GM13976 (cell line): ENCODE results near the gene KRTAP6-2.

Source experiments
- DNase-seq: peaks from one replicate; pipeline ENCODE4 v3.0.0; 2012; ENCODE audit warnings: low spot score
- CTCF ChIP-seq: IDR thresholded peaks from 2 replicates; pipeline ENCODE4 v1.5.1; 2012; ENCODE audit warnings: borderline replicate concordance, mild to moderate bottlenecking; ENCODE audit not compliant: insufficient read depth; ENCODE audit errors: extremely low read depth, missing control alignments, control extremely low read depth
- in situ Hi-C: fragments of 300-500 bp; cut with MboI; formaldehyde crosslinking; loops from one replicate; pipeline ENCODE4 v1.12.0; 2022; ENCODE audit warnings: low sequenced_read_pairs, mixed read lengths, inconsistent platforms; ENCODE audit not compliant: unreplicated experiment

Gene KRTAP6-2

DNA sequence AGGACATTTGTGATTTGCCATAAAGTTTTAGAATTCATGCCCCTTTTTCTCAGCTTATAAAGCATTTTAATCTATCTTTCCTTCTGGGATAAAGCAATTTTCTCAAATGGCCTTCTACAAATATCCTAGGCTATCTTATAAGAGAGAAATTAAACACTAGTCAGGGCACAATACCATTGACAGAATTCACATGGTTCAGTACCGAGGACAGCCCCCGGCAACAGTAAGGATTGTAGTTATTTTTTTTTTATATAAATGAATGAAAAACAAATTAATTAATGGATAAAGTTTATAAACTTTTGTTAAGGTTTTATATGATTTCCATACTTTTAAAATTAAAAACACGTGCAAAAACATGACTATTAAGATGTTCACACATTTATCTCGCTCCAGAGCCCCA is 29.4 kb upstream of the KRTAP6-2 start:
- no peak for DNase-seq
- in situ Hi-C loops: no loop called here
- no peak for TF ChIP-seq CTCF

DNA sequence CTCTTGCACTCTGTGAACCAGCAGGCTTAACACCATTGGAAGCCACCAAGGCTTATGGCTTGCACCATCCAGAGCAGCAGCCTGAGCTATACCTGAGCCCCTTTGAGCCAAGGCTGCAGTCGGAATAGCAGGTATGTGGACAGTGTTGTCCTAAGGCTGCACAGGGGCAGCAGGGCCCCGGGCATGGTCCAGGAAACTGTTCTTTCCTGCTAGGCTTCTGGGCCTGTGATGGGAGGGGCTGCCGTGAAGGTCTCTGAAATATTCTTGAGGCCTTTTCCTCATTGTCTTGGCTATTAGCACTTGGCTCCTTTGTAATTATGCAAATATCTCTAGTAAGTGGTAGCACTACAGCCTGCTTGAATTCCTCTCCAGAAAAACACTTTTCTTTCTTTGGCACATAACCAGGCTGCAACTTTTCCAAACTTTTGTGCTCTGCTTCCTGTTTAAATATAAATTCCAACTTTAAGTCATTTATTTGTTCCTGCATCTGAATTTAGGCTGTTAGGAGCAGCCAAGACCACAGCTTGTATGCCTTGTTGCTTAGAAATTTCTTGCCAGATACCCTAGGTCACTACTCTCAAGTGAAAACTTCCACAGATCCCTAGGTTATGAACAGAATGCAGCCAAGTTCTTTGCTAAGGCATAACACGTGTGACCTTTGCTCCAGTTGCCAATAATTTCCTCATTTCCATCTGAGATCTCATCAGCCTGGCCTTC is 26.9 kb upstream of the KRTAP6-2 start:
- TF ChIP-seq CTCF: no peak
- in situ Hi-C loops: no loop called here
- DNase-seq: no peak

GRCh38 chr21:30623362-30623761 is 24.7 kb upstream of the KRTAP6-2 start:
- TF ChIP-seq CTCF: no peak
- in situ Hi-C loops: no loop called here
- no peak for DNase-seq

DNA sequence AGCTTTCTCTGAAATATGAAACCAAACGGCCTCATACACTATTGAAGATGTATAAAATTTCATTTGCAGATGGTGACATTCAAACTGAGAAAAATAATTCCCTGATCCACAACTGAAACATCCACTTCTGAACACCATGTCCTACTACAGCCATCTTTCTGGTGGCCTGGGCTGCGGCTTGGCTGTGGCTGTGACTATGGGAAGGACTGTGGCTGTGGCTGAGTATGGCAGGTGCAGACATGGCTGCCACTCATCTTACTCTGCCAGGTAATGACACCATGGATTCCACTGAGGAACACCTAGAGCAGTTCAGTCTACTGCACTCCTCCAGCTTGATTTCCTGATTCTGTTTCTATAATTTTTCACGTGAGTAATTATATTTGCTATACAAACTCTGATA is 21.8 kb upstream of the KRTAP6-2 start, which contains the start of gene KRTAP20-4:
Gene KRTAP20-4 (plus strand): TSS at position 106 of the 400 bp plus-strand sequence.
- in situ Hi-C loops: no loop called here
- no peak for TF ChIP-seq CTCF
- DNase-seq: no peak

DNA sequence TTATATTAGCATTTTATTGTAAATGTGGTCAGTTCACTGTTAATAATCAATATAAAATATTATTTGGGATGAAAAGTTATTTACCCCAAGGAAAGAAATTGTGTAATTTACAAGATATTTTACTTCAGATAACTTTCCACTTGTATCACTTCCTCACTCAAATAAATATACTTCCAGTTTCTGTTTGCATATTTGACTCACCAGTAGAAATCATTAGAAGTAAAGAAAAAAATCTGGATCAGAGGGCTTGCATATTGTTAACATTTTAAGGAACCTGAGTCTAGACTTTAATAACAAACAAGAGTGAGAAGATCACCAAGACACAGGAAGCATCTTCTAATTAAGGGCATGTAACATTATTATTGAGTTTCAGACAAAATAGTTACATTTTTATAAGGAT is 21.4 kb upstream of the KRTAP6-2 start:
- no peak for TF ChIP-seq CTCF
- in situ Hi-C loops: no loop called here
- no peak for DNase-seq

DNA sequence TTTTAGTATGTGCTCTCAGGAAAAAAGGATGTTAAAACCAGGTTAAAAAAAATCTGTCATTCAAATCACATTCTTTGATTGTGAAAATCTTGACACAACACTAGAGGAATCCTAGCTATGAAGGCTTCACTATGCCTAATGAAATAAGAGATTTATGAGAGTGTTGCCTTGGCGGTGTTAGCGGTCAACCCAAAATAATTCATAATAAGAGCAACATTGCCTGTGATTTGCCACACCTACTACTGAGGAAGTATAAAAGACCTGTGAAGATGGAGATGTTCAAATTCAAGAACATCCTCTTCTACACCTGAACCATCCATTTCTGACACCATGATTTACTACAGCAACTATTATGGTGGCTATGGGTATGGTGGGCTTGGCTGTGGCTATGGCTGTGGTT is 17.4 kb upstream of the KRTAP6-2 start, which contains the start of gene KRTAP20-1:
Gene KRTAP20-1 (plus strand): TSS at position 301 of the 400 bp plus-strand sequence. CDS start 30 bp downstream, at position 331.
- no peak for TF ChIP-seq CTCF
- no peak for DNase-seq
- in situ Hi-C loops: no loop called here

DNA sequence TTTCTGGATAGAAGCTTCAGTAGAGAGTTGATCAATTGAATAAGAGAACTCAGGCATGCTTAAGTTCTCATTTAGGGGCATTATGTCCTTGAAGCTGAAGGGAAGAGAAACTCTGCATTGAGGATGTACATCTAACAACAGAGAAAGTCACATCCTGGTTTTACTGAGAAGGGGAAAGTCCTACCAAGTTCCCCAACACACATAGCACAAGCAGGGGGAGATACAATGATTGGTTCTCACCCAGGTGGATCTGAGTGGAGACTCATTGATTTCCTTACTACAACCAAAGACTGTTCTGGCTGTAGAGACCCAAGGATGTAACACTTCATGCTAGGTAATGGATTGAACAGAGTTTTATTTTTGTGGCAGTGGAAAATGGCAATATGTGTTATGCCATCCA is 16.5 kb upstream of the KRTAP6-2 start:
- DNase-seq: no peak
- TF ChIP-seq CTCF: no peak
- in situ Hi-C loops: no loop called here
